Measurements from ENCODE around the gene VARS2. TPM values are rescaled to one million over a fixed set of nuclear protein-coding genes. Genes with fewer than 3 reads are reported as not detected.

VARS2 gene
- total and polyA plus RNA-seq, 9 of the 15 experiments (the other 6 are each of a cell fraction or from before 2014, with no cell fraction given) = 1.6 to 53.6 (median 29.9) TPM

DNA sequence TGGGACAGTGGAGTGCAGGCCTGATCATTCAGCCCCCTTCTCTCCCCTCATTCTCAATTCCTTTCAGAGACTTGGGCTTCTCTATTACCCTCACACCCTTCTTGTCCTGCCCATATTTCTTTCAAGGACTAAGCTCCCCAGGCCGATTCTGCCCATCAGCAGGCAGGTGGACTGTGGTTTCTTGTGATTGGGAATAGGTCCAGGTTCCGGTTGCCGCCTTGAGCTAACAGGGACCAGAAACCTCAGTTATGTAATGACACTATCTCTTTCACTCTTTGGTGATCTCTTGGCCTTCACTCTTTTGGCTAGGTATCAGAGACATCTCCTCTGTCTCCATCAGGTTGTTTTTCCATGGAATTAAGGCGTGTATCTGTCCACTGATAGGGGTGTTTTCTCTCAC, 33.2 kb downstream of the VARS2 start (continued):
- TF ChIP-seq, protein P1, sequence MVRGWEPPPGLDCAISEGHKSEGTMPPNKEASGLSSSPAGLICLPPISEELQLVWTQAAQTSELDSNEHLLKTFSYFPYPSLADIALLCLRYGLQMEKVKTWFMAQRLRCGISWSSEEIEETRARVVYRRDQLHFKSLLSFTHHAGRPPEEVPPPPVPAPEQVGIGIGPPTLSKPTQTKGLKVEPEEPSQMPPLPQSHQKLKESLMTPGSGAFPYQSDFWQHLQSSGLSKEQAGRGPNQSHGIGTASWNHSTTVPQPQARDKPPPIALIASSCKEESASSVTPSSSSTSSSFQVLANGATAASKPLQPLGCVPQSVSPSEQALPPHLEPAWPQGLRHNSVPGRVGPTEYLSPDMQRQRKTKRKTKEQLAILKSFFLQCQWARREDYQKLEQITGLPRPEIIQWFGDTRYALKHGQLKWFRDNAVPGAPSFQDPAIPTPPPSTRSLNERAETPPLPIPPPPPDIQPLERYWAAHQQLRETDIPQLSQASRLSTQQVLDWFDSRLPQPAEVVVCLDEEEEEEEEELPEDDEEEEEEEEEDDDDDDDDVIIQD (CRISPR knock-in tag; IDR thresholded peaks at IDR 0.05) = no peak
- TF ChIP-seq FOXJ2 (tag; IDR thresholded peaks at IDR 0.05) (no peak), SPI1 (IDR thresholded peaks at IDR 0.05; ENCODE audit: borderline replicate concordance, low read depth, low read length) (no peak), CREB1 (IDR thresholded peaks at IDR 0.05) (no peak), CREB1 (CRISPR knock-in tag; IDR thresholded peaks at IDR 0.05) (no peak), KAT7 (CRISPR knock-in tag; IDR thresholded peaks at IDR 0.05; ENCODE audit: borderline replicate concordance) (no peak), ZNF449 (CRISPR knock-in tag; IDR thresholded peaks at IDR 0.05) (no peak), ZNF184 (CRISPR knock-in tag; IDR thresholded peaks at IDR 0.05) (no peak)
- TF ChIP-seq, protein P2, sequence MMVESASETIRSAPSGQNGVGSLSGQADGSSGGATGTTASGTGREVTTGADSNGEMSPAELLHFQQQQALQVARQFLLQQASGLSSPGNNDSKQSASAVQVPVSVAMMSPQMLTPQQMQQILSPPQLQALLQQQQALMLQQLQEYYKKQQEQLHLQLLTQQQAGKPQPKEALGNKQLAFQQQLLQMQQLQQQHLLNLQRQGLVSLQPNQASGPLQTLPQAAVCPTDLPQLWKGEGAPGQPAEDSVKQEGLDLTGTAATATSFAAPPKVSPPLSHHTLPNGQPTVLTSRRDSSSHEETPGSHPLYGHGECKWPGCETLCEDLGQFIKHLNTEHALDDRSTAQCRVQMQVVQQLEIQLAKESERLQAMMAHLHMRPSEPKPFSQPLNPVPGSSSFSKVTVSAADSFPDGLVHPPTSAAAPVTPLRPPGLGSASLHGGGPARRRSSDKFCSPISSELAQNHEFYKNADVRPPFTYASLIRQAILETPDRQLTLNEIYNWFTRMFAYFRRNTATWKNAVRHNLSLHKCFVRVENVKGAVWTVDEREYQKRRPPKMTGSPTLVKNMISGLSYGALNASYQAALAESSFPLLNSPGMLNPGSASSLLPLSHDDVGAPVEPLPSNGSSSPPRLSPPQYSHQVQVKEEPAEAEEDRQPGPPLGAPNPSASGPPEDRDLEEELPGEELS (CRISPR knock-in tag; IDR thresholded peaks at IDR 0.05; ENCODE audit: borderline replicate concordance) = no peak

Data from K562 (cell line).